Head of caudate nucleus (tissue), 42 donors: ENCODE results near the gene HSD11B1.

Source experiments
- DNase-seq, 42 donors: peaks; one replicate each; pipeline versions ENCODE4 v3.0.0 to v3.0.0-alpha.2; 2020 to 2021; ENCODE audit warnings: mixed read lengths in 7 of 42
- intact Hi-C: fragments of 100-400 bp; cut with DNase I; formaldehyde crosslinking; loops from one replicate; pipeline ENCODE4 v1.15.0; 2022

HSD11B1 gene

DNA sequence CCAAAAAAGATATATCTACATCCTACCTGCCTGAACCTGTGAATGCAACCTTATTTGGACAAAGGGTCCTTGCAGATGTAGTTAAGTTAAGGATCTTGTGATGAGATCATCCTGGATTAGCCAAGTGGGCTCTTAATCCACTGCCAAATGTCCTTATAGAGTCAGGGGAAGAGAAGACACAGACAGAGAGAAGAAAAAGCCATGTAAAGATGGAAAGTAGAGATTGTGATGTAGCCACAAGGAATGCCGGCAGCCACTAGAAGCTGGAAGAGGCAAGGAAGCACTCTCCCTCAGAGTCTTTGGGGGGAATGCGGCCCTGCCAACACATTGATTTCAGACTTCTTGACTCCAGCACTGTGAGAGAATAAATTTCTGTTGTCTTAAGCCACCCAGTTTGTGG, 16.2 kb downstream of the HSD11B1 start:
- intact Hi-C loops = no loop called here

DNA sequence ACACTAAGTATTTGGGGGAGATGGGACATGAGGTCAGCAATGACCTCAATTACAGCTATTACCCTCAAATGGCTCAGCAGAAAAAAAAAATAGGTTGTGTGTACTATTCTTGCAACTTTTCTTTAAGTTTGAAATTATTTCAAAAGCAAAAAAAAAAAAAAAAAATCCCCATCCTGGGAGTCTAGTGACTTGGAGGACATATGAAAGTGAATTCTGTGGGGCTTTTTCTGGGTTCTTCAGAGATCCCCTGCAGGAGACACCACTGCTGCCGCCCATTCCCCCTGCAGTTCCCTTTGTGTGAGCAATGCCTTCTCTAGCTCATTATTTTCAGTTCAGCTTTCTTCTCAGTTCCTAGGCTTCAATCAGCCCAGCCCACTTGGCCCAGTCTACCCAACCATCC, 16.7 kb downstream of the HSD11B1 start:
- no peak for DNase-seq
- intact Hi-C loops = no loop called here

More for the DNA sequence above, 16.2 kb downstream of the HSD11B1 start:
- DNase-seq = no peak

DNA sequence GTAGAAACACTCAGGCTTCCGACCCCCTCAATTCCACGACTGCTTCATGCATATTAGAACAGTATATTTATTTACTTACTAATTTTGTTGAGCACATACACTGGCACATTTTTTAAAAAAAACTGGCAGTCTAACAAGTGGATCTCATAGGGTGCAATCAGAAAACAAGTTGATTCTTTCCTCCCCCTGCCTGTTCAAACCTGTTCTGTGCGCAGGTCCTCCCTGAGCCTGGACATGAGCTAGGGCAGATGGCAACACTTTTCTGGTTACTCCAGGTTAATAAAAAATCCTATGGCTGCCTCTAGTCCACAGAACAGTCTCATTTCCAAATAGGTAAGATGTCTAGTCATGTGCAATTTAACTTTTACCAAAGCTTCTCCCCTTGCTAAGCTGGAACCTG, 18.6 kb downstream of the HSD11B1 start:
- intact Hi-C loops = no loop called here
- no peak for DNase-seq

DNA sequence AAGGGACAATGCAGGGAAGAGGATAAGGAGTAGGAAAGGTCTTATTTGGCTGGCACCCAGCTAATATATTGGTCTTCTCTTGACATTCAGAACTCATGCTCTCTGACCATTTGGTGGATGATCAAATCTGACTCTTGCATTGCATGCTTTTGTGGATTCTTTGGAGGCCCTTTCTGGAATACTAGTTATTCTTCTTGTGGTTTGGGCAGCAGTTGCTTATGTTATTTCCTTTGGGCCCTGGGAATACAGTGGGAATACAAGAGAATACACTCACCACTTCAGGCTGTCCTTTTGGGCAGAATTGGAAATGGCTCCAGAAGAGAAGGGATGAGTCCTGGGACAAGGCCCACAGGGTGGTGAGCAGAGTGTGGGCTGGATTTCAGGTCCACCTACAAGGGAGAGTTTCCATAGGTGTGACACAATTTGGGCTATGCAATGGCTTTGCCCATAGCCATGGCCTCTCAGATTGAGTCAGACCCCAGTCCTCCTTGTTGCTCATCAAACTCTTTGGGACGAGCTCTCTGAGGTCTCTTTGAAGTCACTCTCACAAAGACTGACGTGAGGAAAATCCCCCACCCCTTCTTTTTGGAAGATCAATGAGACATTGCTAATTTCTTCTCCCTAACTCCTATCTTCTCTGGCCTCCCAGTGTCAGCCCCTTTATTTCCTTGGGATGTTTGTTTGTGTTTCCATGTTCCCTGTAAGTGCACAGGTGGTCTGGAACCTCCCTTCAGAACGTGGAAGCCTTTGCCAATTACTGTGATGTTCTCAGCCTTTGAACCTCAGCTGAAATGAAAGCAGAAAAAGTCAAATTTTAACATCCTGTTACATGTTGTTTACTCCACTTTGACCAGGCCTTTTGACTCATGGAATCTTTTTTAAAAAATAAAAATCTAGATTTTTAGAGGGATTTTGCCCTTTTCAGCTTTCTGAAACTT, 19.4 kb downstream of the HSD11B1 start:
- DNase-seq = no peak
- intact Hi-C loops = no loop called here

DNA sequence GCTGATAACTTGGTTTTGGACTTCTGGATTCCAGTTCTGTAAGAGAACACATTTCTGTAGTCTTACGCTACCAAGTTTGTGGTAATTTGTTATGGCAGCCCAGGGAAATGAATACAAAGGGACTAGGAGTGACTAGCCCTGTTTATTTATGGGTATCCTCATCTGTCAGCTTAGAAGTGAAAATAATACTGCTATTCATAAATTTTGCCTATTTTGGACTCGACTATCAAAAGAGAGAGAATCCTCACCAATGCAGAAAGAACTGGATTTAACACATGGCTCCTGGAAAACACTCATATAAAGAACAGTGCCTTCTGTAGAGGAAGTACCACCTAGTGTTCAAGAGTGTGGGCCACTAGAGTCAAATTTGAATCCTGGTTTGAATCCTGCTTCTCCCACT, 22.6 kb downstream of the HSD11B1 start:
- intact Hi-C loops = no loop called here
- DNase-seq = no peak

DNA sequence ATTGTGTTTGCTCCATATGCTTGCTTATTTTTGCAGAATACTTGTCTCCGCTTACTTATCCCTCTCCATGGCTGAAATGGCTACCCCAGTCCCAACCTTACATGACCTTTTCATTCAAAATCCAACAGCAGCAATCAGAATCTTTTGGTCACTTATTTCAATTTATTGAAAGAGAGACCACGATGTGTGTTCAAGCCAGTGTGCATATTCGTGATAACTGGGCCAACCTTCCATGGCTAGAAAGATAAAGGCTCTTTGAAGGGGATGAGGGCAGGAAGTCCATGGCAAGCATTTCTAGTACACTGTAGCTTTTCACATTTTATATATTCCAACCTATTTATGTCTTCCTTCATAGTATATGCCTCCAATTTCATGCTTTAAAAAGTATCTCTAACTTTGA, 23.1 kb downstream of the HSD11B1 start:
- intact Hi-C loops = no loop called here
- no peak for DNase-seq

DNA sequence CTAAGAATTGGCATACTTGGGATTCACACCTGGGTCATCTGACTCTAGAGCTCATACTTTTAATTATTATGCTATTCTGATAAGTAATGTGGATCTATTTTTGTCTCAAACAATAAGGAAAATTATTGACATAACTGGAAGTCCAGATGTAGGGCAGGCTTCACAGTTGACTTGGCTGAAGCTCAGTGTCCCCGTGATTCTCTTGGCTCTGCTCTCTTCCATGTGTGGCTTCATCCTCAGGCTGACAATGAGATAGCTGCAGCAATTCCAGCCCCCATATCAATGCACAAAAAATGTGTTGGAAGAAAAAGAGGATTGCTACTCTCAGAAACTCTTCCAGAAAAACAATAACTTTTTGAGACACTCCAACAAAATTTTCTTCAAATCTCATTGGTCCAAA, 23.8 kb downstream of the HSD11B1 start:
- intact Hi-C loops = no loop called here
- peak in 41 of 42 donors; percentile 8 to 91 (median 62) for DNase-seq

DNA sequence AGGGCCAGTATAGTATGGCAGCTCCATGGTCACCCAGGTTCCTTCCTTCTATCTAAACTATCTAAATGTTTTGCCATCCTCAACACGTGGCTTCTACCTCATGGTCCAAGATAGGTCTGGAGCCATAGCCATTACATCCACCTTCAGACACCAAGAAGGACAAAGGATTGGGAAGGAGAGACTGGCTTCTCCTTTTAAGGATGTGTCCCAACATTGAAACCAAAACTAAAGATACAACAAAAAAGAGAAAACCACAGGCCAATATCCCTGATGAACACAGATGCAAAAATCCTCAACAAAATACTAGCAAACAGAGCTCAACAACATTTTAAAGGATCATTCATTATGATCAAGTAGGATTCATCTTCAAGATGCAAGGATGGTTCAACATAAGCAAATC, 24.8 kb downstream of the HSD11B1 start:
- no peak for DNase-seq
- intact Hi-C loops = no loop called here

DNA sequence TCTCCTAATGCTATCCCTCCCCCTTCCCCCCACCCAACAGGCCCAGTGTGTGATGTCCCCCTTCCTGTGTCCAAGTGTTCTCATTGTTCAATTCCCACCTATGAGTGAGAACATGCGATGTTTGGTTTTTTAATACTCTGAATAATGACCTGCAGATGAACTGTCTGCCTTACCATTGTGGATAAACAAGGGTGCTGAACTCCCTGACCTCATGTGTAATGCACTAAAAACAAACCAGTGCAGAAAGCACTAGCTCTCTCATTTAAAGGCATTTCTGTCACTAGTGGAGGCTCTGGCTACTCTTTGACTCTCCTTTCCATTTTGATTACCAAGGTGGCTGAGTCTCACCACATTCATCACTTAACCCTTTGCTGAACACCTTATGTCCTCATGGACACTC, 28.1 kb downstream of the HSD11B1 start:
- intact Hi-C loops = no loop called here
- peak in 1 of 42 donors; percentile 3 for DNase-seq

DNA sequence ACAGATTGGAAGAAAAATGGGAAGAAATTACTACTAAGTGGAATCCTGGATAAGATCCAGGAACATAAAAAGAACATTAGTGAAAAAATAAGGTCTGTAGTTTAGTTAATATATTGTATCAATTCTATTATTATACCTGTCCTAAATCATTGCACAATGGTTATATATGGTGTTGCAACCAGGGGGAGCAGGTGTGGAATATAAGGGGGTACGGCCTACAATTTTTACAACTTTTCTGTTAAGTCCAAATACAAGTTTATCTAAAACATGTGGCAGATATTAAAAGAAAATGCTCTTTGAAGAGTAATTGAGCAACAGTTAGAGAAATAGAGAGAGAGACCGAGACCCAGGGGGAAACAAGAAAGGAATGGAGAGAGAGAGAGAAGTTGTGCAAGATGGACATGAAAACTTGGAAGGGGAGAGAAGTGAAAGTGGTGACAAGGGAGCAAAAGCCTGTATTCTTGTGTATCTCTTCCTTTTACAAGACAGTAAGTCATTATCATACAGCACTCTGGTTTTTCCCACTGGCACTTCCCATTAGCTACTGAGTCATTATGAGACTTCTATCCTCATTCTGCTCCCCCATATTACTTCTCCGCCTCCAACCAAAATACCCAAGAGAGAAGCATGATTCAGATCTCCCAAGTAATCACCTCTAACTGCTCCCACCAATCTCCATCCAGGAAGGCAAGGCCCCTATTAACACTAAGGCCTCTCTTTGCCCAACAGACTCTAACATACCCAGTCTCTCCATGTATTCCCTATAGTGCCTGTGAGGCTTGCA, 29.0 kb downstream of the HSD11B1 start:
- DNase-seq = peak in 2 of 42 donors; percentile 38 to 41
- intact Hi-C loops = no loop called here

DNA sequence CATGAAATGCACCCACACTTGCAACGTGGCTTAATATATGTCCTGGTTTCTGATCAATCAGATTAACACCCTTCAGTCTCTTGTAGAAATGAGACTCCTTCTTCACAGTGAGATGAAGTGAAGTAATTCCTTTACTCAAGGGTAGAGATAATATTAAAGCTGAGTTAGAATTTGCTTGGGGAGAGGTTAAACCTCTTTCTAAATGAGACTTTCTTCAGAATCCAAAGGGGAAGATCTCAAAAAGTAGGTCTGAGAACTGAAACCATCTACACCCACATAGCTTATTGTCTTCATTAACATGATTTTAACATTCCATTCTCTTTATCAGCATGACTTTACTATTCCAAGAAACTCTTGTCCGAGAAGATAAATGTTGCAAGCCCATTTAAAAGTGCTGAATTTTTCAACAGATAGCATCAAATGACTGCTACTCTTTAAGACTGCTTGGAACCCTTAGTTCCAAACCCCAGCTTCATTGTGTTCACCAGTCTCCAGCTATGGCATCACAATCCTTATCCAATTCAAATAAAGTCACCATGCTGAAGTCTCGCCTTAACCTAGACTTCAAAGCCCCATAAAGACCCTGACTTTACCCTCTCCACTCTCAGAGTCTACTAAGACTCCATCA, 32.0 kb downstream of the HSD11B1 start:
- DNase-seq = peak in 1 of 42 donors; percentile 3
- intact Hi-C loops = no loop called here

DNA sequence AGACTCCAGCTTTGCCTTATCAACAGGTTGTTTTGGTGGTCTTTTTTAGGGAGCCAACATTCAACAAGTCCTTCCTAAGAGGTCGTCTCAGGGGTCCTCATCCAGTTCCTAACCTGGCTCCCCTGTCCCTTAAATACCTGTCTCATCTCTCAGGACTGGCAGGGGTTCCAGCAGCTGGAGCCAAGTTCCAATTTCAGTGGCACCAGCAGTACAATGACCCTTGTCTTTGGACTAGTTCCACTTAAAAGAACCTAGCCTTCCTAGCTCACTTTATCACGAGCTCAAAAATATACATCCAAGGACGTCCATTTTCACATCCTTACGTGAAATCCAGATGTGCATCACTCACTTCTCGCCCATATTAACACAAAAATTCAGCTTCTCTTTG, 32.5 kb downstream of the HSD11B1 start:
- intact Hi-C loops = no loop called here
- DNase-seq = no peak

DNA sequence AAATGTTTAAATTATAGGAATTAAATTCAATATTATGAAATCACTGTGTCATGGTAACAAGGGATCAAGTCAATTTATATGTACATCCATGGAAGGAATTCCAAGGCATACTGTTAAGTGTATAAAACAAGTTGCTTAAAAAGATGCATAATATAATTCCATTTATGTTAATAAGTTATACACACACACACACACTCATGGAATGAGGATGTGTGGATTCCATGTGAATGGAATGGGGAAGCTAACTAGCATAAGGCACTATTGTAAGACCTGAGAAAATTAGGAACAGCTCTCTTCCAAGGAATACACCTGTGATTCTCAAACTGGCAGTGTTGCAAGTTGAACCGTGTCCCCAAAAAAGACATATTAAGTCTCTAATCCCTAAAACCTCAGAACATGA, 33.6 kb downstream of the HSD11B1 start:
- intact Hi-C loops = no loop called here

DNA sequence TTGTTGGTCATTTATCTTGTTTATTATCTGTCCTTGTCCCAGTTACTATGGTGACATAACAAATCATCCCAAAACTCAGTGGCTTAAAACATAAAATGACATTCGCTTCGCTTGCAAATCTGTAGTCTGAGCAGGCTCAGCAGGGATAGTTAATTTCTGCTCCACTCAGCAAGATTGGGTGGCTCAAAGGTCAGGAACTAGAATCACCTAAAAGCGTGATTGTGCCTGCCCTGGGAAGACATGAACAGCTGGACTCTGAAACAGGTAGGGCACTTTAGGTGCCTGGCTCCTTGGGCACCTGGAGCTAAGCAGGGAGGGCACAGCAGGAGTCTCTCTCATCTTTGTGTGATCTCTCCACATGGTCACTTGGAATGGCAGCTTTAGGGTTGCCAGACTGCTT, 36.5 kb downstream of the HSD11B1 start:
- intact Hi-C loops = no loop called here

More for the DNA sequence above, 33.6 kb downstream of the HSD11B1 start:
- DNase-seq = no peak

DNA sequence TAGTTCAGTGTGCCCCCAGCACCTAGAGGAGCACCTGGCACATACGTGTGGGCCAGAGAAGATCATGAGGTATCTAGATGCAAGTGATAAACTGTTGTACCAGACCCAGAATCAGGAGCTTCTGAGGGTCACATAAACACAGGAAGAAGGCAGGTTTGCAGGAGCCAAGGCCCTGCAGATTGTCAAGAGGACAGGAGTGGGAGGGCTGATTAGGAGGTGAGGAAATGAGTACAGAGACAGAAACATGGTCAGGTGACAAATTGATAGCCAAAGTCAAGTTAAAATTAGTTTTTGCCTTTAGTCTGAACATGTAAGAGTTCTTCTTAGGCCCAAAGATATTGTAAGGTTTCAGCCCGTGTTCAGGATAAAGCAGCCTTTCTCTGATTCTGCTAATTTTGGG, 37.2 kb downstream of the HSD11B1 start:
- DNase-seq = no peak
- intact Hi-C loops = no loop called here

More for the DNA sequence above, 36.5 kb downstream of the HSD11B1 start:
- DNase-seq = no peak

DNA sequence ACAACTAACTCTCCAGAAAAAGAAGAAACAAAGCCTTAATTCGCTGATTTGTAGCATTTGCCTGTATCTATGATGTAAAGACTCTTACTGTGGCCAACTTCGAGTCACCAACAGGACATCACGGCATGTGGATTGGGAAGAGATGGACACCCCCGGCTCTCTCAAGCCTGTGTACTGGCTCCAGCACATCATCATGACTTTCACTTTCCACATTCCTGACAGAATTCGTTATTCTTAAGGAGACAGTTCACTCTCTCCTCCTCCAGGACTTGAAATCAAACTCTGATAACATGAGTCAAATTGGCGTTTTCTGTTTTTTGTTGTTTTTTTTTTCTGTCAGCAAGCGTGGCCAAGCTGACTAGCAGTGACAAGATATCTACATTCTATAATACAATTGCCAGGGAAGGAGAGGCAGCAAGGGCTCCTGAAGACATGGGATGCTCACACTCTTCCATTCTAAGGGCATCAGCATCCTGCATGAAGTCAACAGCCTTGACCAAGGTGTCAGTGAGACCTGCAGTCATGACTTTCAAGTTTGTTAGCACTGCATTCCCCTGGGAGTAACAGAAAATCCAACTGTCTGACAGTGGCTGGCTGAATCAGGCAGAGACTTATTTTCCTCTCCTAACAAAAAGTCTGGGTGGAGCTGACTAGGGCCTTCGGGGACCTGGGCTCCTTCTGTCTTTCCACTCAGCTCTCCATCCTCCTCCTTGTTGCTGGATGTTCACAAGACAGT, 37.9 kb downstream of the HSD11B1 start:
- DNase-seq = peak in 1 of 42 donors; percentile 14
- intact Hi-C loops = no loop called here

DNA sequence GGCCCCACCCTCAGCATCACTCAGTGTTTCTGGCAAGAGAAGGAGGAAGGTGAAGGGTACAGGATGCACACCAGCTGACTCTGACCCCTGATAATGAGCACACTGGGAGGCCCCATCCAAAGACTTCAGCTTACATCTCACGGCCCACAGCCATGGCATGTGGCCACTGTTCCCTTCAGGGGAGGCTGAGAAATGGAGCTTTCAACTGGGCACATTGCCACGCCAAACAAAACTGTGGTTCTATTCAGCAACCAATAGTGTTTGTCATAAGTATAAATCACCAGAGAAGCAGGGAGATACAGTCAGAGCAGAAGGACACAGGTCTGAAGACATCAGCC, 38.5 kb downstream of the HSD11B1 start:
- DNase-seq = peak in 15 of 42 donors; percentile 19 to 72 (median 29)
- intact Hi-C loops = no loop called here

DNA sequence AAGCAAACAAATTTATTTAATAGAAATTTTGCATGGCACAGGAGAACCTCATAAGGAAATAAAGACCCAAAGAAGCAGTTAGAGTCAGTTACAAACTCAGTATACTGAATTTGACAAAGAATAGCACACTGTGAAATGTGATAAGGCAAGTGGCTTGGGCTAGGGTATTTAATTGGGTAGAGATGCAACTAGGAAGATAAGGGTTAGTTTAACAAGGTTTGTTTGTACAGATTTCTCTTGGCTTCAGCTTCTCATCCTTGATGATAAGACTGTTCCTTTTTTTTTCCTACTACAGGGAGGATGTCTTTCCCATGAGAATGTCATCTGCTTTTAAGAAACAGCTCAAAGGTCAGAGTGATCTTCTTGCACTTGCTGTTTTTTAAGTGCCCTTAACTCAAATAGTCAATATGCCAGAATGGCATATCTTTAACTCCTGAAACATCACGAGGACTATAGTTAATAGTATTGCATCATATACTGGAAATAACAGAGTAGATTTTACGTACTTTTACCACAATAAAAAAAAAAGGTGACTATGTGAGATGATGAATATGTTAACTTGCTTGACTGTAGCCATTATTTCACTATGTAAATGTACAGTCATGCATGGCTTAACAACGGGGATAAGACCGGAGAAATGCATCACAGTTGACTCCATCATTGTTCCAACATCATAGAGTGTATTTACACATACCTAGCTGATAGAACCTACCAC, 42.0 kb downstream of the HSD11B1 start:
- intact Hi-C loops = loop anchor here (5.0 kb wide), 2 partner anchors 54 to 169 kb away; no protein-coding TSS in a partner anchor
- no peak for DNase-seq
